Lower leg skin (tissue), 4 donors: ENCODE results near the gene SRGAP2C. TPM values are rescaled to one million over a fixed set of nuclear protein-coding genes. Genes with fewer than 3 reads are reported as not detected.
"Not testable (repeated sequence)": the region's sequence is repeated elsewhere in the genome, so short reads cannot be mapped to it uniquely, and the experiment has no call there.

Experiments used
- DNase-seq, 2 donors: peaks; one replicate each; pipeline ENCODE4 v3.0.0-alpha.2; 2019; ENCODE audit warnings: low spot score in 2 of 2
- H3K4me3 ChIP-seq: fragments of 200-600 bp; sonication (generic); 2 replicates; pipeline ENCODE4 v1.5.1; 2017; ENCODE audit warnings: mild to moderate bottlenecking, low read depth; ENCODE audit not compliant: poor library complexity, severe bottlenecking
- whole genome bisulfite sequencing, 2 donors: methylation state at CpG; one replicate each; pipeline ENCODE4 v1.1.5; 2018; 5-methylcytosine and 5-hydroxymethylcytosine counted together
- intact Hi-C: fragments of 100-400 bp; cut with DNase I; formaldehyde crosslinking; loops from one replicate; pipeline ENCODE4 v1.15.0; 2023; ENCODE audit warnings: low total_unique reads
- total RNA-seq, 4 donors: library from RNA; depleted of rRNA; stranded (reverse); fragments of >200 nt; gene quantifications; one replicate each; pipeline ENCODE4 v1.1.0, GENCODE V29; 2016

SRGAP2C gene
- total RNA-seq, 4 donors from 2014 or later: 41.3 to 57.7 (median 55.5) TPM

DNA sequence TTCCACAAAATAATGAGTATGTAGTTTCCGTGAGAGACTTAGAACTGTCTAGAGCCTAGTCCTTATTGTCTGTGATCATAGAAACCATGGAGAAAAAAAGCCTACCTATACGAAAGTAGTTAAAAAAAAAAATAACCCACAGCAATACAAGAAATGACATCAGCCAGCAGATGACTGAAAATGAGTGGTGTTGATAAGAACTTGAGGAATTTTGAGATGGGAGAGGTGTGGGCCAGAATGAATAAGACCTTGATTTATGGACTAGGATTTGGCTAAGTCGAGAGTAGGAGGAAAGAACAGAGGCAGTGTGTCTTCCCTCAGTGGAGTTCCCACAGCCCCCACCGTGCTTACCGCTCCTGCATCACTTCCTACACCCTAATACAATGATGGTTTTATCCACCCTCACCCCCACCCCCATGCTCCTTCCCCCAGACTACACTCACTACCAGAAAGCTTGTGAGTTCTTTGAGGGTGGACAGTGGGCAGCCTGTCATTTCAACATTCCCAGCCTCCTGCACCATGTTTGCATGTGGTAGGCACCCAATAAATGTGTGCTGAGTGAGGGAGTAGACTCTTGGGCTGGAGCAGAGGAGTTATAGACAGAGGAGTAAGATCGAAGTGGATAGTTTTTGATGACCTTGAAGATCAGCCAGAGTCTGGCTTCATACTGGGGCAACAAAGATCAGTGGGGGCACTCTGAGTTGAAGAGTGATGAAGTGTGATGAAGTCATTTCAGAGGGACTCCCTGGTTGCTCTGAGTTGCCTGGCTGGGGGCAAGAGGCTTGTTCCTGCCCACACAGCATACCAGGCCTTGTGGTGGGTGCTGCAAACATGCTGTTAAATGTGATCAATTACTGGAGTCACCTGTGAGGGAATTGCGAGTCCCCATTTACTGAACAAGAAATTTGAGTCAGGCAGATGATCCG, 21.3 kb downstream of the SRGAP2C start:
- 76 to 100% methylated on average over 1 of the region's 8 CpGs for WGBS, 2 donors
- DNase-seq, H3K4me3 ChIP-seq, intact Hi-C loops: not testable (repeated sequence)

DNA sequence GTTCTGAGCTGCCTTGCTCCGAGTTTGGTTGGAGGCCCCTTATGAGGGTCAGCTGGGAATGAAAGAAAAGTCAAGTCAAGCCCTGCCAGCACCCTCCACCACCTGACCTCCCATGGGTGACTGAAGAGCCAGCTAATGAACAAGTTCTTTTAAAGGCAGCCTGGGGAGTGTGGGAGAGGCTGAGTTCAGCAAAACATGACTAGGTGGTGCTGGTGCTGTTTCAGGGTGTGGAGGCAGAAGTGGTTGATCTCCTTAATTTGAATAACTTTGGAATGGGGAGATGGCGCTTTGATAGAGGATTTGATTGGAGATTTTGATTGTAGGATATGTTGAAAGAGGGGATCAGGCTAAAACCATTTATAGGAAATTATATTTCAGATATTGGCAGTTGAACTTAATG, 22.6 kb downstream of the SRGAP2C start:
- 58 to 78% methylated on average over 1 to 2 of the region's 2 CpGs for WGBS, 2 donors
- DNase-seq, intact Hi-C loops, H3K4me3 ChIP-seq: not testable (repeated sequence)

- intact Hi-C loops: not testable (repeated sequence)
Measured at GRCh38 chr1:121208375-121208774, 23.6 kb downstream of the SRGAP2C start.

DNA sequence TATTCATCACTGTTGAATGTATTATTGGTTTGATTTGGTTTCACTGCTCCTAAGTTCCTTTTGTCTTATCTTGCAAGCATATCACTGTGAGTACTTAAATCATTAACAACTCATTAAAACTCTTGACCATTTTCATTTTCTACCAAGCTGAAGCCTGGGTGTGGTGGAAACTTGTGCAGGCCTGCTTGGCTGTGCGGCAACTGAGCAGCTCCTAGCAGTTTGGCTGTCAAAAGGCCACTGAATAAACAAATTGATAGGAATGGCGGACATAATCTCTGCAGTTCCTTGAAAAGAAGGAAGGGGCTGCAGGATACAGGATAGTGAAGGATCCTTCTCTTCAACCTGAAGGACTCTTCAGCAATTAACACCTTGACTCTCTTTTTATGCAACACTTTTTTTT, 26.0 kb downstream of the SRGAP2C start:
- WGBS, 2 donors: 59 to 61% methylated on average over 2 of the region's 2 CpGs
- DNase-seq, H3K4me3 ChIP-seq, intact Hi-C loops: not testable (repeated sequence)

More at GRCh38 chr1:121208375-121208774, 23.6 kb downstream of the SRGAP2C start:
- H3K4me3 ChIP-seq, DNase-seq: not testable (repeated sequence)
- 65 to 75% methylated on average over 4 to 5 of the region's 6 CpGs for WGBS, 2 donors

GRCh38 chr1:121213491-121213890, 28.7 kb downstream of the SRGAP2C start:
- H3K4me3 ChIP-seq, intact Hi-C loops, DNase-seq: not testable (repeated sequence)
- 97 to 98% methylated on average over 5 to 7 of the region's 9 CpGs for WGBS, 2 donors

DNA sequence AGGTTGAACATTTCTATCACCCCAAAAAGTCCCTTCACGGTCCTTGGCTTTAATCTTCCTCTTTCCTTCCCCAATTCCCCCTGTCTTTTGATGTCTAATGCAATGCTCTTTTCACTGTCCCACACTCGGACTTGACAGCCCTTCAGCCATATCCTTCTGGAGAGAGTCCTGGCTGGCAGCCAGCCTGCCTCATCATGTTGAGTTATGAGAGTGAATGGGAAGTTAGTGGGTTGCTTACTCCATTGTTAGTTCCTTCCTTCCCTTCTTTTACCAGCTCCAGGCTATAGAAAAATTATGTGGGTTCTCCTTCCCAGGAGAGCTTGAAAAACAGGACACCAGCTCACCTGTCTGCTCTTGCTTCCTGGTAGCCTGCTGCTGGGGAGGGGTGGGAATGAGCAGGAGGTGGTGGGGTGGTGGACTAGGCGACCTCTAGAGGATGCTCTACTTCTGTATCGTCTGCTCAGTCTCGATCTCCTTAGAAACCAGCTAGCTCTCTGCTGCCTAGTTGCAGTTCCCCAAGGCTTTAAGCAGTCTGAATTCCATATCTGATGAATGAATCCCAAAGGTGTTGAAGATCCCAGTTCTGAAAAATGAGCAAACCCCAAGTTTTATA, 29.9 kb downstream of the SRGAP2C start:
- WGBS, 2 donors: 30% methylated on average over 2 of the region's 5 CpGs; no CpG with 5 or more reads in 1 of the 2 donors

DNA sequence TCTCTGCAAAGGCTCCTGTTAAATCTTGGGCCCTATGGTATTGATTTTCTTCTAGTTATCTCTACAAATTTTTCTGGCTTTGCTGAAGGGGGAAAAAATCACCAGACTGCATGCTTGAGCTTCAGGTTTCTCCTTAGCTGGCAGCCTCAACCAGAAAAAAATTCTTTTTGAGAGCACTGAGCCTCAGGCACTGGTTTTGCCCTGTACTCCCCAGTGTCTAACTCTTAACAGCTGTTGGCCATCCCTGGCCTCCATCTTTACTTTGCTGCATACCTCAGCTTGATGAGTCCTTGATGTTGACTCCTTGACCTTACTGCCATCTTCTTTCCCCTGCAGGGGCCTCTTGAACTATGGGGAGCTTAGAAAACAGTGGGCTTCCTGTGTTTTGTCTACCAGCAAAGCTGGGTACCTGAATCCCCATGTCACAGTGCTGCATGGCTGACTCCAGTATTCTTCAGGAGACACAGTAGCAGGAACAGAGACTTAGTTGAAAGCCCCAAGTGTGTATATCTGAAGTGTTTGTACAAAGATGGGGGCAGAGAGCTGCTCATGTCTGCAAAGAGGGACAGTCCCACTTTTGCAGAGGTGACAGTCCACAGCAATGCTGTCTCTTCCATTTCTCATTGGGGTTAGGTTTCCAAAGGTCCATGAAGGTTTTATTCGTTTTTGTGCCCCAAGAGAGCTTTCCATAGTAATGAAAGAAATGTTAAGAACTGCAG, 31.1 kb downstream of the SRGAP2C start:
- intact Hi-C loops: not testable (repeated sequence)
- WGBS, 2 donors: 43 to 100% methylated on average over 1 of the region's 1 CpG

More for the DNA sequence above, 29.9 kb downstream of the SRGAP2C start:
- DNase-seq, H3K4me3 ChIP-seq, intact Hi-C loops: not testable (repeated sequence)

GRCh38 chr1:121216676-121217075, 31.9 kb downstream of the SRGAP2C start:
- intact Hi-C loops, DNase-seq, H3K4me3 ChIP-seq: not testable (repeated sequence)
- no CpG with 5 or more reads among the region's 1 CpG for WGBS, 2 donors

More for the DNA sequence above, 31.1 kb downstream of the SRGAP2C start:
- not testable (repeated sequence) for DNase-seq, H3K4me3 ChIP-seq

DNA sequence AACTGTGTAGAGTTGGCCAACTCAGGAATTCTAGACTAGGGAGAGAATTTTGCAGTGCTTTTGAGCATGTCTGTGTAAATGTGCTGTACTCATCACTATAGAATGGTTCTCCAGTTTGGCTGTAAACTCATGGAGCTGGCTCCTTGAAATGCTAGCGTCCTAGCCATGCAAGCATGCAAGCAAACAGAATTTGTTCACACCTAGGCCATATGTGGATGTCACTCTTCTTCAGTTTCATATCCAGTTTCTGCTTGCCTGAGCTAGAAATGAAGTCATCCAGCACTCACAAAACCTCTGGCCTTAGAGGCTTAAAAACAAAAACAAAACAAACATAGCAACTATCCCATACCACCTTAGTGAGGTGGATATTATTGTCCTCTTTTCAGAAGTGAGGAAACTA, 37.0 kb downstream of the SRGAP2C start:
- H3K4me3 ChIP-seq, DNase-seq, intact Hi-C loops: not testable (repeated sequence)
- WGBS, 2 donors: 73 to 92% methylated on average over 1 of the region's 1 CpG

DNA sequence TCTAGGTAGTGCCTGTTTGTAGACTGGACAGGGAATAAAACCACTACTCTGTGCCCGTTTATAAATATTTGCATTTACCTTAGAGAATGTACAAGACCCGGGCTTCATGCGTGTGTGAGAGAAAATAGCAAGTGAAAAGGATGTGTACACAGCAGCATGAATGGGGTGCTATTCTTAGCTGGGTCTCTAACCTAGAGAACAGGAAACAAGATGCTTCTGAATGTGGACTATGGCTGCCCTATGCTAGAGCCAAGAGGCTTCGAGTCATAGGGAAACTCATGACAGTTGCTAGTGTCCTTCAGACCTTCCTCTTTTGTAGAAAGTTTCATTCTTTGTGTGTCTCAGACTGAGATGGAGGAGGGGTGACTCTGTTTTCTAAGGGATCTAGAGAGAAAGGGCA, 39.9 kb downstream of the SRGAP2C start:
- 67% methylated on average over 3 of the region's 4 CpGs; no CpG with 5 or more reads in 1 of the 2 donors for WGBS, 2 donors
- H3K4me3 ChIP-seq, intact Hi-C loops, DNase-seq: not testable (repeated sequence)

GRCh38 chr1:121226295-121226904, 41.6 kb downstream of the SRGAP2C start:
- 76 to 100% methylated on average over 2 of the region's 4 CpGs for WGBS, 2 donors
- DNase-seq, H3K4me3 ChIP-seq, intact Hi-C loops: not testable (repeated sequence)

DNA sequence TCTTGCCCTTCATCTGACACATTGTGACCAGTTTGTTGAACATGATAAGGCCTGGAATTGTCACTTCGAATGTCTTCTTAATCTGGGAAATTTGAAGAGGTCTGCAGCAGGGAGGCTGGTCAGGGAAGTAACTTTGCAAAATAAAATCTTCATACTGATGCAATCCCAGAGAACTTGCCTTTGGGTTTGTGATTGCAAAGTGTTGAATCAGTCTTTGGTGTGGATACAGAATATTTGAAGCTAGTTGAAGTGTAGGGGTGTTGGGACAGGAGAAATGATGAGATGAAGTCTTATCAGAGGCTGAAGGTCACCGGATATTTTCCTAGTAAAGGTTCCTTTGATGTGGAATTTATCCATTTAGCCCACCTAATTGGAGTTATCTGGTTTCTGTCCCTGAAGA, 42.1 kb downstream of the SRGAP2C start:
- intact Hi-C loops, DNase-seq, H3K4me3 ChIP-seq: not testable (repeated sequence)
- 75% methylated on average over 1 of the region's 2 CpGs; no CpG with 5 or more reads in 1 of the 2 donors for WGBS, 2 donors

- intact Hi-C loops, DNase-seq: not testable (repeated sequence)
- 67% methylated on average over 1 of the region's 9 CpGs; no CpG with 5 or more reads in 1 of the 2 donors for WGBS, 2 donors
Measured at GRCh38 chr1:121227544-121228330, 43.0 kb downstream of the SRGAP2C start.

More at GRCh38 chr1:121227544-121228330, 43.0 kb downstream of the SRGAP2C start:
- H3K4me3 ChIP-seq: not testable (repeated sequence)
